COR-L47 (cell line): ENCODE data around the gene LRRC8E.

Experiments used
- DNase-seq: peaks from one replicate; lab custom pipeline; 2025; lab: John Stamatoyannopoulos, UW

LRRC8E gene

GRCh38 chr19:7932276-7932929, 44.1 kb downstream of the LRRC8E start:
- no peak for DNase-seq

GRCh38 chr19:7932930-7933300, 44.6 kb downstream of the LRRC8E start:
- no peak for DNase-seq

- DNase-seq, result no peak
Observed at GRCh38 chr19:7933411-7933810, 45.1 kb downstream of the LRRC8E start.

- no peak for DNase-seq
Observed at GRCh38 chr19:7933828-7934725, 45.8 kb downstream of the LRRC8E start.

GRCh38 chr19:7934766-7935165, 46.5 kb downstream of the LRRC8E start:
- no peak for DNase-seq

GRCh38 chr19:7940841-7941240, 52.5 kb downstream of the LRRC8E start:
- DNase-seq, result no peak

- no peak for DNase-seq
Observed at GRCh38 chr19:7941895-7942596, 53.7 kb downstream of the LRRC8E start.

- DNase-seq, result no peak
Observed at GRCh38 chr19:7942981-7943443, 54.7 kb downstream of the LRRC8E start.

GRCh38 chr19:7943444-7944176, 55.3 kb downstream of the LRRC8E start, which contains the start of gene TIMM44:
Gene TIMM44 (minus strand): TSS chr19:7943666. CDS start chr19:7943651, 15 bp downstream.
- DNase-seq, result peak; percentile 99

- peak; percentile 85 for DNase-seq
Observed at GRCh38 chr19:7944177-7944761, 56.0 kb downstream of the LRRC8E start.

- DNase-seq, result no peak
Observed at GRCh38 chr19:7947939-7948338, 59.6 kb downstream of the LRRC8E start.
